Body of pancreas (tissue), 4 donors: ENCODE measurements around the gene CCDC6. TPM values are rescaled to one million over a fixed set of nuclear protein-coding genes. Genes with fewer than 3 reads are reported as not detected.

Experiments used
- ATAC-seq: fragments of 150-250 bp; one replicate; pipeline ENCODE4 v1.9.1; 2016
- DNase-seq, 4 donors: peaks; one replicate each; pipeline ENCODE4 v3.0.0-alpha.2; 2019
- H3K27ac ChIP-seq, 4 donors: fragments of 200-600 bp; sonication (generic); 1 replicate in 3 of 4; 2 replicates in 1 of 4; pipeline versions ENCODE4 v1.5.1 to v1.6.1; 2016 to 2019; ENCODE audit warnings: mild to moderate bottlenecking in 1 of 4, mixed read lengths in 1 of 4, moderate library complexity in 1 of 4
- H3K27me3 ChIP-seq, 2 donors: fragments of 200-600 bp; sonication (generic); one replicate each; pipeline ENCODE4 v1.6.0; 2016; ENCODE audit warnings: mild to moderate bottlenecking in 1 of 2
- H3K36me3 ChIP-seq, 2 donors: fragments of 200-600 bp; sonication (generic); replicated peaks in 1 of 2; 2 replicates each; pipeline ENCODE4 v1.5.1; 2016; ENCODE audit warnings: low read depth in 2 of 2; ENCODE audit not compliant: insufficient read depth in 1 of 2
- H3K4me1 ChIP-seq: fragments of 200-600 bp; sonication (generic); one replicate; pipeline ENCODE4 v1.6.0; 2016
- H3K4me3 ChIP-seq, 2 donors: fragments of 200-600 bp; sonication (generic); 1 replicate in 1 of 2; 2 replicates in 1 of 2; pipeline ENCODE4 v1.5.1; 2016 to 2019
- H3K9me3 ChIP-seq, 3 donors: fragments of 200-600 bp; sonication (generic); 1 replicate in 2 of 3; 2 replicates in 1 of 3; pipeline ENCODE4 v1.5.1; 2016
- CTCF ChIP-seq, 7 experiments: fragments of 450-650 bp in 4 of 7; fragments of 200-600 bp in 3 of 7; sonication (generic) in 3 of 7; IDR thresholded peaks; one replicate each; pipeline ENCODE4 v1.5.1; 2016 to 2019; ENCODE audit warnings: antibody characterized with exemption in 7 of 7
- POLR2A ChIP-seq, 3 donors: fragments of 450-650 bp; IDR thresholded peaks; one replicate each; pipeline ENCODE4 v1.6.1; 2016; ENCODE audit warnings: antibody characterized with exemption in 3 of 3, mild to moderate bottlenecking in 2 of 3
- WGBS, 2 donors: methylation state at CpG; one replicate each; pipeline ENCODE4 v1.1.5; 2017; 5-methylcytosine and 5-hydroxymethylcytosine counted together
- intact Hi-C: fragments of 100-400 bp; cut with DNase I; formaldehyde crosslinking; loops from one replicate; pipeline ENCODE4 v1.15.1; 2023
- total RNA-seq, 2 donors: library from RNA; depleted of rRNA; stranded (reverse); fragments of >200 nt; gene quantifications; one replicate each; pipeline ENCODE4 v1.1.0, GENCODE V29; 2016

Gene CCDC6
- total RNA-seq, 2 donors from 2014 or later, result 26.7 to 35.8 TPM

- Histone ChIP-seq H3K4me3 (no peak overlapping the region), H3K4me1 (no peaks in the 10 kb centered on the region), H3K9me3 (no peaks in the 10 kb centered on the region), H3K27me3 (no peaks in the 10 kb centered on the region), H3K27ac (no peak overlapping the region), H3K36me3 (no peaks in the 10 kb centered on the region)
- intact Hi-C loops, result no loop called here
- no peak for TF ChIP-seq POLR2A (IDR thresholded peaks at IDR 0.05)
- no peak for TF ChIP-seq CTCF (IDR thresholded peaks at IDR 0.05)
- DNase-seq, result no peak
- no peak for ATAC-seq
- 44 to 62% methylated on average over 2 of the region's 2 CpGs for WGBS, 2 donors
These were observed 143.9 kb downstream of the CCDC6 start for GRCh38 chr10:59762505-59762904.

- H3K9me3 ChIP-seq, result no peaks in the 10 kb centered on the region
- no peaks in the 10 kb centered on the region for H3K4me1 ChIP-seq
- 81 to 88% methylated on average over 3 of the region's 3 CpGs for WGBS, 2 donors
- DNase-seq, result no peak
- no peaks in the 10 kb centered on the region for H3K27me3 ChIP-seq
- H3K4me3 ChIP-seq, result no peak overlapping the region
- intact Hi-C loops, result no loop called here
- H3K36me3 ChIP-seq, result no peaks in the 10 kb centered on the region
- no peak for ATAC-seq
- TF ChIP-seq POLR2A (IDR thresholded peaks at IDR 0.05) (no peak), CTCF (IDR thresholded peaks at IDR 0.05) (no peak)
- H3K27ac ChIP-seq, result no peak overlapping the region
These were observed 148.4 kb downstream of the CCDC6 start for GRCh38 chr10:59757966-59758365.

- TF ChIP-seq POLR2A (IDR thresholded peaks at IDR 0.05) (no peak), CTCF (IDR thresholded peaks at IDR 0.05) (no peak)
- DNase-seq (no peak), ATAC-seq (no peak)
- H3K4me3 ChIP-seq, result no peak overlapping the region
- no peaks in the 10 kb centered on the region for H3K9me3 ChIP-seq
- no peak overlapping the region for H3K27ac ChIP-seq
- 87 to 91% methylated on average over 4 of the region's 4 CpGs for WGBS, 2 donors
- H3K27me3 ChIP-seq, result no peaks in the 10 kb centered on the region
- H3K4me1 ChIP-seq, result no peaks in the 10 kb centered on the region
- intact Hi-C loops, result no loop called here
- H3K36me3 ChIP-seq, result no peaks in the 10 kb centered on the region
These were observed 151.4 kb downstream of the CCDC6 start for GRCh38 chr10:59754951-59755350.

- no peak for ATAC-seq
- H3K27ac ChIP-seq, result no peak within 1 kb of the TSS
- H3K4me3 ChIP-seq, result no peak within 1 kb of the TSS
- 49 to 53% methylated on average over 3 of the region's 3 CpGs for WGBS, 2 donors
- no peaks in the 10 kb centered on the region for H3K4me1 ChIP-seq
- H3K9me3 ChIP-seq, result no peaks in the 10 kb centered on the region
- H3K27me3 ChIP-seq, result no peaks in the 10 kb centered on the region
- no peak for DNase-seq
- TF ChIP-seq CTCF (IDR thresholded peaks at IDR 0.05) (no peak), POLR2A (IDR thresholded peaks at IDR 0.05) (peak in 1 of 3 donors; percentile 9)
- no peaks in the 10 kb centered on the region for H3K36me3 ChIP-seq
- intact Hi-C loops, result no loop called here
These were observed 153.1 kb downstream of the CCDC6 start, which contains the start of gene MRLN for GRCh38 chr10:59753267-59753666. Gene MRLN (minus strand): TSS chr10:59753455.

GRCh38 chr10:59752278-59752940 lies 153.9 kb downstream of the CCDC6 start:
- ATAC-seq (no peak), DNase-seq (no peak)
- Histone ChIP-seq H3K27me3 (no peaks in the 10 kb centered on the region), H3K9me3 (no peaks in the 10 kb centered on the region), H3K4me1 (no peaks in the 10 kb centered on the region), H3K27ac (no peak overlapping the region), H3K4me3 (no peak overlapping the region), H3K36me3 (no peaks in the 10 kb centered on the region)
- 68 to 71% methylated on average over 2 of the region's 2 CpGs for WGBS, 2 donors
- intact Hi-C loops, result no loop called here
- no peak for TF ChIP-seq POLR2A (IDR thresholded peaks at IDR 0.05)
- TF ChIP-seq CTCF (IDR thresholded peaks at IDR 0.05), result no peak
